GM10248 (cell line): Measurements from ENCODE around the gene TMEM198.

Source experiments
- CTCF ChIA-PET: fragments of 300-600 bp; sonication (Branson Sonifier 250); formaldehyde crosslinking; extraction: SDS; loops from one replicate; lab custom pipeline; 2021; ENCODE audit warnings: antibody characterized with exemption; lab: Yijun Ruan, JAX
- POLR2A ChIA-PET: fragments of 350-650 bp; sonication (Branson Sonifier 250); formaldehyde crosslinking; extraction: SDS; loops from one replicate; lab custom pipeline; 2020; ENCODE audit warnings: antibody characterized with exemption; lab: Yijun Ruan, JAX
- DNase-seq: peaks from one replicate; pipeline ENCODE4 v3.0.0; 2012; ENCODE audit errors: extremely low spot score
- CTCF ChIP-seq: IDR thresholded peaks from 2 replicates; pipeline ENCODE4 v1.5.1; 2012; ENCODE audit warnings: mild to moderate bottlenecking, low read depth; ENCODE audit errors: extremely low read depth, missing control alignments, control extremely low read depth

The TMEM198 gene

GRCh38 chr2:219533930-219534661, 9.7 kb upstream of the TMEM198 start:
- ChIA-PET POLR2A (no interaction called here), CTCF (interaction anchor here (1.1 to 2.2 kb wide), 9 partner anchors 7 to 73 kb away, joined by 3 to 6 read pairs (median 4); partner anchors contain the start of genes CHPF and TMEM198)
- no peak for TF ChIP-seq CTCF
- DNase-seq: no peak

- ChIA-PET CTCF (no interaction called here), POLR2A (no interaction called here)
- no peak for DNase-seq
- no peak for TF ChIP-seq CTCF
Measured at GRCh38 chr2:219536425-219536824, 7.4 kb upstream of the TMEM198 start.

GRCh38 chr2:219536967-219537366, 6.9 kb upstream of the TMEM198 start:
- no peak for TF ChIP-seq CTCF
- no peak for DNase-seq
- CTCF ChIA-PET: interaction anchor here (1.2 to 1.5 kb wide), 3 partner anchors 18 to 38 kb away, joined by 3 to 6 read pairs (median 3); partner anchors contain the start of gene GMPPA
- POLR2A ChIA-PET: no interaction called here

GRCh38 chr2:219537657-219538488, 6.0 kb upstream of the TMEM198 start:
- CTCF ChIA-PET: interaction anchor here (1.2 to 8.1 kb wide), 7 partner anchors 10 to 152 kb away, joined by 3 to 153 read pairs (median 6); partner anchors contain the start of gene GMPPA
- no peak for DNase-seq
- no peak for TF ChIP-seq CTCF
- POLR2A ChIA-PET: no interaction called here

- ChIA-PET POLR2A (no interaction called here), CTCF (interaction anchor here (1.0 to 8.1 kb wide), 7 partner anchors 11 to 151 kb away, joined by 3 to 153 read pairs (median 6); partner anchors contain the start of gene GMPPA)
- TF ChIP-seq CTCF: no peak
- DNase-seq: no peak
Measured at GRCh38 chr2:219538504-219538951, 5.3 kb upstream of the TMEM198 start.
